ENCODE measurements around the gene AASS. TPM values are rescaled to one million over a fixed set of nuclear protein-coding genes. Genes with fewer than 3 reads are reported as not detected.

AASS gene
- polyA plus RNA-seq, 2 of the 4 experiments (the other 2 are of a cell fraction): 0.04 to 0.21 TPM

DNA sequence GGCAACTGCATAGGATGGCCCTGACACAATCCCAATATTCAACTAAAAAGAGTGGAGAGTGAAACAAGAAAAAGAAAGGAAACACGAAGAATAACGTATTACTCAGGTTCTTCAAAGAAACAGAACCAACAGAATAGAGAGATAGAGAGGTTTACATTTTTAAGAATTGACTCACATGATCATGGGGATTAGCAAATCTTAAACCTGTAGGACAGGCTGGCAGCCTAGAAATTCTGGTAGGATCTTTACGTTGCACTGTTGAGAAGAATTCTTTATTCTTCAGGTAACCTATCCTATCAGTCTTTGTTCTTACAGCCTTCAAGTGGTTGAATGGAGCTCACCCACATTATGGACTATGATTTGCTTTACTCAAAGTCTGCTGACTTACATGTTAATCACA lies 103.9 kb downstream of the AASS start:
- Histone ChIP-seq H3K9me3 (no peaks in the 10 kb centered on the region), H3K4me3 (no peak overlapping the region), H3K4me2 (no peak overlapping the region), H3K27ac (no peak overlapping the region), H3K4me1 (no peaks in the 10 kb centered on the region)
- FAIRE-seq (no peak), DNase-seq (ENCODE audit: low read depth in 1 of 2, low spot score in 1 of 2) (no peak), ATAC-seq (no peak)
- ChIA-PET POLR2A (no interaction called here), CTCF (interaction anchor here (0.7 kb wide), 1 partner anchor 485 kb away, joined by 3 read pairs; no protein-coding TSS in a partner anchor)
- 5% methylated on average over 3 of the region's 3 CpGs for WGBS (ENCODE audit: missing lambda C conversion rate)
- TF ChIP-seq HDAC2 (IDR thresholded peaks at IDR 0.05): no peak

DNA sequence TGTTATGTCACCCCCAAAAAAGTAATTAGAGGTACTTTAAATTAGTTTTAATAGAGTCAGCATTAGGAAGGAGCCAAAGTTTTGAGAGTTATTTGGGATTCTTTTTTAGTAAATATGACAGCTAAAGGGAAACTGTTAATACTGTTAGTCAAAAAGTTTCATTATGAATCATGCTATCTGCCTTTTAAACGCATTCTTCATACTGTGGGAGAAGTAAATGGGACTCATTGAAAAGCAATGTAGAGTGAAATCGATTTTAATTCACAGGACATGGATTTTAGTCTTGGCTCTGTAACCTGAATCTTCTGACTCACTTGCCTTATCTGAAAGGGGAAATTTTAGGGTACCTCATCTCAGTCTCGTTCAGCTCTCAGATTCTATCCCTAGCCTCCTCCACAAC lies 105.1 kb downstream of the AASS start:
- WGBS (ENCODE audit: missing lambda C conversion rate): 2% methylated on average over 3 of the region's 3 CpGs
- FAIRE-seq: no peak
- H3K27ac ChIP-seq: no peak overlapping the region
- H3K4me1 ChIP-seq: no peaks in the 10 kb centered on the region
- CTCF ChIA-PET: interaction anchor here (0.9 kb wide), 1 partner anchor 45 kb away, joined by 5 read pairs; no protein-coding TSS in a partner anchor
- no peak overlapping the region for H3K4me3 ChIP-seq
- TF ChIP-seq POLR2AphosphoS2 (conservative IDR thresholded peaks at IDR 0.05; ENCODE audit: low read length) (no peak), ELK1 (IDR thresholded peaks at IDR 0.05; ENCODE audit: low read depth, low read length) (no peak), KDM1A (IDR thresholded peaks at IDR 0.05; ENCODE audit: low read depth) (no peak), RFX5 (IDR thresholded peaks at IDR 0.05) (no peak), FOSB (CRISPR knock-in tag; IDR thresholded peaks at IDR 0.05) (no peak), GATA3 (IDR thresholded peaks at IDR 0.05; ENCODE audit: borderline replicate concordance) (no peak), NR3C1 (IDR thresholded peaks at IDR 0.05) (no peak), BHLHE40 (IDR thresholded peaks at IDR 0.05; ENCODE audit: low read depth, low read length) (no peak), POLR2A (IDR thresholded peaks at IDR 0.05; ENCODE audit: low read length) (no peak), HDAC2 (IDR thresholded peaks at IDR 0.05) (no peak), ZC3H11A (IDR thresholded peaks at IDR 0.05) (no peak), FOSL2 (IDR thresholded peaks at IDR 0.05) (no peak), FOSL2 (CRISPR knock-in tag; IDR thresholded peaks at IDR 0.05) (no peak), ESRRA (IDR thresholded peaks at IDR 0.05; ENCODE audit: borderline replicate concordance, low read length) (no peak), RCOR1 (IDR thresholded peaks at IDR 0.05; ENCODE audit: low read depth, low read length) (no peak)
- TF ChIP-seq, protein P1, sequence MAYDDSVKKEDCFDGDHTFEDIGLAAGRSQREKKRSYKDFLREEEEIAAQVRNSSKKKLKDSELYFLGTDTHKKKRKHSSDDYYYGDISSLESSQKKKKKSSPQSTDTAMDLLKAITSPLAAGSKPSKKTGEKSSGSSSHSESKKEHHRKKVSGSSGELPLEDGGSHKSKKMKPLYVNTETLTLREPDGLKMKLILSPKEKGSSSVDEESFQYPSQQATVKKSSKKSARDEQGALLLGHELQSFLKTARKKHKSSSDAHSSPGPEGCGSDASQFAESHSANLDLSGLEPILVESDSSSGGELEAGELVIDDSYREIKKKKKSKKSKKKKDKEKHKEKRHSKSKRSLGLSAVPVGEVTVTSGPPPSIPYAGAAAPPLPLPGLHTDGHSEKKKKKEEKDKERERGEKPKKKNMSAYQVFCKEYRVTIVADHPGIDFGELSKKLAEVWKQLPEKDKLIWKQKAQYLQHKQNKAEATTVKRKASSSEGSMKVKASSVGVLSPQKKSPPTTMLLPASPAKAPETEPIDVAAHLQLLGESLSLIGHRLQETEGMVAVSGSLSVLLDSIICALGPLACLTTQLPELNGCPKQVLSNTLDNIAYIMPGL (CRISPR knock-in tag; IDR thresholded peaks at IDR 0.05; ENCODE audit: borderline replicate concordance): no peak
- DNase-seq (ENCODE audit: low read depth in 1 of 2, low spot score in 1 of 2): no peak
- POLR2A ChIA-PET: no interaction called here
- H3K4me2 ChIP-seq: no peak overlapping the region
- no peaks in the 10 kb centered on the region for H3K9me3 ChIP-seq
- no peak for ATAC-seq

- ChIA-PET POLR2A (no interaction called here), CTCF (interaction anchor here (0.9 kb wide), 1 partner anchor 44 kb away, joined by 5 read pairs; no protein-coding TSS in a partner anchor)
- no peaks in the 10 kb centered on the region for H3K9me3 ChIP-seq
- FAIRE-seq (no peak), ATAC-seq (no peak), DNase-seq (ENCODE audit: low read depth in 1 of 2, low spot score in 1 of 2) (no peak)
- no peak overlapping the region for H3K4me3 ChIP-seq
- WGBS (ENCODE audit: missing lambda C conversion rate): 33% methylated on average over 3 of the region's 3 CpGs
- no peak overlapping the region for H3K4me2 ChIP-seq
- no peaks in the 10 kb centered on the region for H3K4me1 ChIP-seq
- TF ChIP-seq HOXB5 (CRISPR knock-in tag; IDR thresholded peaks at IDR 0.05): no peak
- no peak for TF ChIP-seq MAZ (IDR thresholded peaks at IDR 0.05; ENCODE audit: borderline replicate concordance, low read depth, low read length)
- no peak for TF ChIP-seq RCOR1 (IDR thresholded peaks at IDR 0.05; ENCODE audit: low read depth, low read length)
- no peak overlapping the region for H3K27ac ChIP-seq
Measured at GRCh38 chr7:122038134-122038533, 105.9 kb downstream of the AASS start.

DNA sequence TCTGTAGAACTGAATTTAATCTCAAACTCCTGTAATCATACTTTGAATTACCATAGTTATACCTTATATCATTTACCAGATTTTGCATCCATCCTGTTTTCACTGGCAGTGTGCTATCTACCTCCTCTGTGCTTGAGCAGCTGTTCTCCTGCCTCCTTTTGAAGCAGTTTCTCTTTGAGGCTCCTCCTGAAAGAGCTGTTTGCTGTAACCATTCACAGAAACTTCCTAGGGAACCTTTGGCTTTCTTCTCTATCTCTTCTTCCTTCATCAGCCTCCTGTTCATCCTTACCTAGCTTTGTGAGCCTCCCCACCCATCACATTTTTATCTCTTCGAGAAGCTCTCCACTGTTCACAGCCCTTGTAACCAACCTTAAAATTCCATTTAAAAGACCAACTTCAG lies 108.2 kb downstream of the AASS start:
- H3K4me2 ChIP-seq: no peak overlapping the region
- ATAC-seq: no peak
- ChIA-PET POLR2A (no interaction called here), CTCF (no interaction called here)
- no peak overlapping the region for H3K4me3 ChIP-seq
- no peak for DNase-seq (ENCODE audit: low read depth in 1 of 2, low spot score in 1 of 2)
- FAIRE-seq: no peak
- TF ChIP-seq FOSB (CRISPR knock-in tag; IDR thresholded peaks at IDR 0.05) (no peak), HDAC2 (IDR thresholded peaks at IDR 0.05) (no peak), FOSL2 (IDR thresholded peaks at IDR 0.05) (no peak), FOSL2 (CRISPR knock-in tag; IDR thresholded peaks at IDR 0.05) (no peak), PHF8 (IDR thresholded peaks at IDR 0.05; ENCODE audit: borderline replicate concordance, low read depth) (no peak), JUN (IDR thresholded peaks at IDR 0.05) (no peak), RFX5 (IDR thresholded peaks at IDR 0.05) (no peak), RAD21 (conservative IDR thresholded peaks at IDR 0.05 in 1 of 2, IDR thresholded peaks at IDR 0.05 in 1 of 2) (no peak), ESRRA (IDR thresholded peaks at IDR 0.05; ENCODE audit: borderline replicate concordance, low read length) (no peak), POLR2A (IDR thresholded peaks at IDR 0.05; ENCODE audit: low read length) (no peak), CHD4 (IDR thresholded peaks at IDR 0.05; ENCODE audit: borderline replicate concordance) (no peak), EHF (CRISPR knock-in tag; IDR thresholded peaks at IDR 0.05) (no peak)
- no peak overlapping the region for H3K27ac ChIP-seq
- no peaks in the 10 kb centered on the region for H3K4me1 ChIP-seq
- no peaks in the 10 kb centered on the region for H3K9me3 ChIP-seq
- 3% methylated on average over 1 of the region's 1 CpG for WGBS (ENCODE audit: missing lambda C conversion rate)

Data from A549 (cell line).